GM18867 (cell line): ENCODE data around the gene FHAD1.
"Not testable (repeated sequence)": the region's sequence is repeated elsewhere in the genome, so short reads cannot be mapped to it uniquely, and the experiment has no call there.

Source experiments
- ATAC-seq: cut with Tn5 transposase; IDR thresholded peaks from one replicate; pipeline ENCODE4 v1.9.1; 2021; ENCODE audit warnings: mild to moderate bottlenecking, moderate library complexity; ENCODE audit not compliant: unreplicated experiment

The FHAD1 gene

GRCh38 chr1:15430787-15431570 is 184.0 kb downstream of the FHAD1 start:
- ATAC-seq: no peak

DNA sequence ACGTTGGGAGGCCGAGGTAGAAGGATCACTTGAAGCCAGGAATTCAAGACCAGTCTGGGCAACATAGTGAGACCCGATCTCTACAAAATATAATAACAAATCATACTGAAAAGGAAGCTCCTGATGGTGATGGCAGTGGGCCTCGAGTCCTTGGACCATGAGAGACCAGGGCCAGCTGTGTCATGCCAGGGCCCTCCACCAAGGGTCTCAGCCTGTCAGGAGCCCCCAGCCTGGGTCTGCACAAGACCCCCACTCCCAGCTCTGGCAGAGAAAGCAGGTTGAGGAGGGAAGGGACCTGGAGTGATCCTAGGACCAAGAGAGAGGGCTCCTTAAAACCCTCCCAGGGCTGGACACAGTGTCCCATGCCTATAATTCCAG is 184.5 kb downstream of the FHAD1 start:
- ATAC-seq: no peak

GRCh38 chr1:15432324-15432723 is 185.3 kb downstream of the FHAD1 start:
- no peak for ATAC-seq

- ATAC-seq: no peak
These were observed 186.4 kb downstream of the FHAD1 start for GRCh38 chr1:15433471-15433870.

DNA sequence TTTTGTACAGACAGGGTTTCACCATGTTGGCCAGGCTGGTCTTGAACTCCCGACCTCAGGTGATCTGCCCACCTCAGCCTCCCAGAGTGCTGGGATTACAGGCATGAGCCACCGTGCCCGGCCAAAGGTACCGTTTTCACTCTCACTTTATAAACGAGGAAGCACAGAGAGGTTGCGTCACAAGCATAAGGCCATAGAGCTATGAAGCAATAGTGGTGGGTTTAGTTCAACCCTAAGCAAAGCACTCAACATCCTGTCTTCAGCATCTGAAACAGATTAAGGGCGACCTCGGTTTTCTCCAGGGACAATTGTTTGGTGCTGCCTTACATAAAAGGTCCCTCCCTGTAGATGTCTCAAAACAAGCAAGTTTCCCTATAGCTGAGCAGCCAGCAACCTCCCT is 187.7 kb downstream of the FHAD1 start:
- not testable (repeated sequence) for ATAC-seq

GRCh38 chr1:15435239-15436077 is 188.4 kb downstream of the FHAD1 start:
- ATAC-seq: no peak

- no peak for ATAC-seq
These were observed 189.9 kb downstream of the FHAD1 start for GRCh38 chr1:15436881-15437442.

GRCh38 chr1:15439325-15439724 is 192.3 kb downstream of the FHAD1 start:
- ATAC-seq: no peak

GRCh38 chr1:15440357-15440756 is 193.3 kb downstream of the FHAD1 start:
- no peak for ATAC-seq

GRCh38 chr1:15441247-15441646 is 194.2 kb downstream of the FHAD1 start:
- ATAC-seq: no peak

GRCh38 chr1:15442119-15442518 is 195.1 kb downstream of the FHAD1 start:
- no peak for ATAC-seq

DNA sequence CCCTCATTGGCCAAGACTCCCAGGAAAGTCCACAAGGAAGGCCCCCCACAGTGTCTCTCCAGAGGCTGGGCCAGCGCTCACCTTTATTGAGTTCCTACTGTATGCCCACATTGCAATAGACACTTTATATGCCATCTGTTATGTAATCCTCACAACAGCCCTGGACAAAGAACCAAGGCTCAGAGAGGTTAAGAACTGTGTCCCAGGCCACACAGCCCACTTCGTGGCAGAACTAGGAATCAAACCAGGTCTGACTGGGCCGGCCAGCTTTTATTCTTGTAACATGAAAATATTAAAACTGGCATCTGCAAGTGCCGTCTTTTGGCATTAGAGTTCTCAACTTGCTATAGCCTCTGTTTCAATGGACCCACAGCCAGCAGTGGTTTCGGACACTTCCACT is 195.7 kb downstream of the FHAD1 start:
- ATAC-seq: no peak

DNA sequence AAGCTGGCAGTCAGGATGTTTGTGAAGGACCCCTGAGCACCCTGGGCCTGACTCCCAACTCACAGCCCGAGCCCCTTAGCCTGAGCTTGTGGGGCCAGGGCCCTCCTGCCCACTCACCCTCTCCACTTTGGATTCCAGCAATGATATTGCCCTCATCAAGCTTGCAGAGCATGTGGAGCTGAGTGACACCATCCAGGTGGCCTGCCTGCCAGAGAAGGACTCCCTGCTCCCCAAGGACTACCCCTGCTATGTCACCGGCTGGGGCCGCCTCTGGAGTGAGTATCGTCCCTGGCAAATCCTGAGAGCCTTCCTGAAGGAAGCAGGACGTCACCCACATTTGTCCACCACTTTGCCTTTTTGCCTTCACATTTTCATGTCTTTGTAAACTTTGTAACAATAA is 196.3 kb downstream of the FHAD1 start:
- ATAC-seq: no peak

GRCh38 chr1:15444468-15445389 is 197.7 kb downstream of the FHAD1 start:
- ATAC-seq: no peak

DNA sequence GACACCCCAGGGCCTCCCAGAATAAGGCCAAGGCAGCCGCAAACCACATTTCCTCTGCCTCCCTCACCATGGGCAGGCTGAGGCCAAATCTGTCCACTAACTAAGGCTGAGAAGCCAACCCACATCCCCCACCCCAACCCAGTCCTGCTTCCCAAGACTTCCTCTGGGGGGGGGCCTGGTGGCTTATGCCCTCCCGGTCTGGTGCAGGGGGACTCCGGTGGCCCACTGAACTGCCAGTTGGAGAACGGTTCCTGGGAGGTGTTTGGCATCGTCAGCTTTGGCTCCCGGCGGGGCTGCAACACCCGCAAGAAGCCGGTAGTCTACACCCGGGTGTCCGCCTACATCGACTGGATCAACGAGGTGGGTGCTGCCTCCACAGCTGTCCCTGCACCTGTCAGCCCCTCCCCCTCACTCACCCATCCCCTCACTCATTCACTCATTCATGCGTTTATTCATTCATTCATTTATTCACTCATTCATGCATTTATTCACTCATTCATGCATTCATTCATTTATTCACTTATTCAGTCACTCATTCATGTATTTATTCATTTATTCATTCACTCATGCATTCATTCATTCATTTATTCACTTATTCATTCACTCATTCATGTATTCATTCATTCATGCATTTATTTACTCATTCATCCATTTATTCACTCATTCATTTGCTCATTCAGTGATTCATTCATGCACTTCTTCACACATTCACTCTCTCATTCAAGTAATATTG is 198.5 kb downstream of the FHAD1 start:
- no peak for ATAC-seq

- ATAC-seq: no peak
These were observed 199.2 kb downstream of the FHAD1 start for GRCh38 chr1:15446212-15446611.
